H1 (cell line): ENCODE results near the gene SPP1. TPM values are rescaled to one million over a fixed set of nuclear protein-coding genes. Genes with fewer than 3 reads are reported as not detected.

Source experiments
- EP300 ChIP-seq, 2 experiments: IDR thresholded peaks; 1 replicate in 1 of 2; 2 replicates in 1 of 2; pipeline ENCODE4 v1.6.1; 2011 to 2012; ENCODE audit warnings: low read depth in 2 of 2, low read length in 2 of 2, mild to moderate bottlenecking in 2 of 2, borderline replicate concordance in 1 of 2, inconsistent platforms in 1 of 2, moderate library complexity in 1 of 2
- MAX ChIP-seq: IDR thresholded peaks from 2 replicates; pipeline ENCODE4 v1.6.1; 2012; ENCODE audit warnings: inconsistent platforms
- POU5F1 ChIP-seq: IDR thresholded peaks from 2 replicates; pipeline ENCODE4 v1.6.1; 2011; ENCODE audit warnings: low read depth, mild to moderate bottlenecking, low read length, moderate library complexity
- SIRT6 ChIP-seq: IDR thresholded peaks from one replicate; pipeline ENCODE4 v1.7.1; 2012; ENCODE audit warnings: low read length, inconsistent platforms
- polyA plus RNA-seq, 7 experiments: library from polyadenylated mRNA; depleted of rRNA in 3 of 7; stranded (reverse) in 5 of 7; unstranded in 2 of 7; fragments of >200 nt in 5 of 7; fragments of 200-250 nt in 2 of 7; gene quantifications; 1 replicate in 5 of 7; 2 replicates in 1 of 7; 4 replicates in 1 of 7; pipeline versions ENCODE4 v1.2.1 to v1.2.3, GENCODE V29; 2011 to 2013; ENCODE audit warnings: missing spikeins in 2 of 7, mixed read lengths in 2 of 7
- total RNA-seq: library from RNA; stranded (reverse); fragmentation: NEBNext Ultra II Directional; extraction: Animal tissue kit (Norgen Biotek cat#: 25700); gene quantifications from 2 replicates; pipeline ENCODE4 v1.2.1, GENCODE V29; 2021

SPP1 gene
- total and polyA plus RNA-seq, 2 of the 8 experiments (the other 6 are each of a cell fraction or from before 2014, with no cell fraction given): 13.7 to 26.5 TPM

DNA sequence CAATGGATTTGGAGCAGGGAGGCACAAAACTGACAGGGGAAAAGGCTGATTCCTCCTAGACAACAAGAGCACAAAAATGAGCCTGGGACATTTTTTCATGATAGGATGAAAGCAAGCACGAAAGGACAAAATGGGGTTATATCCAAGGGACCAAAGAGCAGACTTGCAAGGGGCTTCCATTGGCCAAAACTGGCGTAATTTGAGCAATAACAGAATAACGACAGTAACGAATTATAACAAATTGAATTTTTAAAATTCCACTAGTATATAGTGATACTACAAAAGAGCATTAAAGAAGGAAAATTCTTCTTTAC is 10.3 kb downstream of the SPP1 start (continued):
- TF ChIP-seq SIRT6: no peak
- TF ChIP-seq POU5F1: no peak
- TF ChIP-seq EP300 (IDR thresholded peaks at IDR 0.05; ENCODE audit: borderline replicate concordance in 1 of 2, low read depth in 2 of 2, low read length in 2 of 2): no peak
- TF ChIP-seq MAX: no peak
